ENCODE results near the gene ST8SIA1. TPM values are rescaled to one million over a fixed set of nuclear protein-coding genes. Genes with fewer than 3 reads are reported as not detected.

ST8SIA1 gene
- total RNA-seq, 2 donors from 2014 or later, result 6.4 to 6.9 TPM

DNA sequence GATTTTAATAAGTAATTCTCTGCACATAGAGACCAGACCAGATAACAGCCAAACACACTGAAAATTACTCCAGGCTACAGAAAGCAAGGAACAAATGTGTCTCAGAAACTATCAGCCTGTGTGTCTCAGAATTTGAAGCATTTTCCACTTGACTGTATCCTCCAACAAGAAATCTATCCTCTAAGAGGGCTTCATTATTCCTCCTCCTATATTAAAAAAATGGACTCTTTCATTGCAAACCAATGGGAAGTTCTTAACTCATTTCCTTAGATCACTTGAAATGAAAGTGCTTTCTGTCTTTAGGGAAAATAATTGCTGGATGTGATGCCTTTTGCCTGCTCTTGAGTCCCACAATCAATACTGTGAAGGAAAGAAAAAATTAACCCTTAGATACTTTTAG is 2.3 kb downstream of the ST8SIA1 start:
- Histone ChIP-seq H3K4me3 (no peak overlapping the region), H3K27ac (no peak overlapping the region), H3K4me1 (ENCODE audit: control insufficient read depth in 1 of 2, low read depth in 2 of 2) (peaks cover 3 to 13% of the 10 kb centered on the region in 2 donors)

GRCh38 chr12:22329621-22330020 is 4.9 kb downstream of the ST8SIA1 start:
- Histone ChIP-seq H3K4me1 (ENCODE audit: control insufficient read depth in 1 of 2, low read depth in 2 of 2) (peaks cover 0 to 13% of the 10 kb centered on the region in 2 donors), H3K27me3 (replicated peaks; ENCODE audit: insufficient read depth) (no peaks in the 10 kb centered on the region), H3K36me3 (no peaks in the 10 kb centered on the region), H3K27ac (no peak overlapping the region), H3K9me3 (no peaks in the 10 kb centered on the region), H3K4me3 (no peak overlapping the region)
- ATAC-seq (ENCODE audit: insufficient number of reproducible peaks, low FRiP score, low read depth) (no peak), DNase-seq (ENCODE audit: low spot score) (no peak)
- TF ChIP-seq CTCF (IDR thresholded peaks at IDR 0.05), result no peak

More for the DNA sequence above, 2.3 kb downstream of the ST8SIA1 start:
- no peak for TF ChIP-seq CTCF (IDR thresholded peaks at IDR 0.05)
- no peaks in the 10 kb centered on the region for H3K36me3 ChIP-seq
- DNase-seq (ENCODE audit: low spot score) (no peak), ATAC-seq (ENCODE audit: insufficient number of reproducible peaks, low FRiP score, low read depth) (no peak)
- H3K27me3 ChIP-seq (replicated peaks; ENCODE audit: insufficient read depth), result no peaks in the 10 kb centered on the region
- H3K9me3 ChIP-seq, result no peaks in the 10 kb centered on the region

GRCh38 chr12:22325218-22325617 is 9.3 kb downstream of the ST8SIA1 start:
- Histone ChIP-seq H3K36me3 (no peaks in the 10 kb centered on the region), H3K27me3 (replicated peaks; ENCODE audit: insufficient read depth) (no peaks in the 10 kb centered on the region), H3K27ac (no peak overlapping the region), H3K4me1 (ENCODE audit: control insufficient read depth in 1 of 2, low read depth in 2 of 2) (peaks cover 2 to 13% of the 10 kb centered on the region in 2 donors), H3K9me3 (no peaks in the 10 kb centered on the region), H3K4me3 (no peak overlapping the region)
- no peak for TF ChIP-seq CTCF (IDR thresholded peaks at IDR 0.05)
- ATAC-seq (ENCODE audit: insufficient number of reproducible peaks, low FRiP score, low read depth) (no peak), DNase-seq (ENCODE audit: low spot score) (no peak)

GRCh38 chr12:22322091-22322490 is 12.4 kb downstream of the ST8SIA1 start:
- Histone ChIP-seq H3K27ac (no peak overlapping the region), H3K4me3 (no peak overlapping the region), H3K36me3 (no peaks in the 10 kb centered on the region), H3K9me3 (no peaks in the 10 kb centered on the region), H3K4me1 (ENCODE audit: control insufficient read depth in 1 of 2, low read depth in 2 of 2) (peaks cover 2 to 13% of the 10 kb centered on the region in 2 donors), H3K27me3 (replicated peaks; ENCODE audit: insufficient read depth) (no peaks in the 10 kb centered on the region)
- DNase-seq (ENCODE audit: low spot score) (no peak), ATAC-seq (ENCODE audit: insufficient number of reproducible peaks, low FRiP score, low read depth) (no peak)
- no peak for TF ChIP-seq CTCF (IDR thresholded peaks at IDR 0.05)

DNA sequence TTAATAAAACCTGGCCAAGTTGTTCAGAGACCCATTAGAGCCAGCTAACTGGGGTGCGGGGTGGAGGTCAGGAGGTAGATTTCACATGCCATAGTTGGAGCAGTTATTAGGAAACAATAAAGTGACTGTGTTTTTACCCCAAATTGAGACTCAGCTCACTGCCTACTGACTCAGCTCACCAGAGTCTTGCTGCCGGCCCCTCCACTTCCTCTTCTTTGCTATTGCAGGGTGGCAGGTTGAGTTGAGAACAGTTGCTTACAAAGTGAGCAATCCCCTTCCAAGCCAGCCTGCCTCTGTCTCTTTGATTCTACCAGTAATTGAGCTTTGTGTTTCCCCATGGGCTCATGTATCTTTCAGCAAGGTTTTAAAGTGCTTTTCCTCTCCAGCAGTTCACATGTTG is 12.9 kb downstream of the ST8SIA1 start:
- Histone ChIP-seq H3K27ac (peak overlapping the region; percentile 37 to 45), H3K4me1 (ENCODE audit: control insufficient read depth in 1 of 2, low read depth in 2 of 2) (peaks cover 2 to 13% of the 10 kb centered on the region in 2 donors), H3K9me3 (no peaks in the 10 kb centered on the region), H3K36me3 (no peaks in the 10 kb centered on the region), H3K4me3 (peak overlapping the region; percentile 11), H3K27me3 (replicated peaks; ENCODE audit: insufficient read depth) (no peaks in the 10 kb centered on the region)
- no peak for TF ChIP-seq CTCF (IDR thresholded peaks at IDR 0.05)
- ATAC-seq (ENCODE audit: insufficient number of reproducible peaks, low FRiP score, low read depth) (no peak), DNase-seq (ENCODE audit: low spot score) (no peak)
